Tibial nerve (tissue), 4 donors: ENCODE measurements around the gene ANKRD53.

ENCODE experiments used
- EP300 ChIP-seq, 2 donors: sonication (generic); formaldehyde crosslinking; IDR thresholded peaks; one replicate each; pipeline ENCODE4 v1.6.1; 2017; ENCODE audit warnings: antibody characterized with exemption in 2 of 2, mild to moderate bottlenecking in 1 of 2
- POLR2A ChIP-seq, 2 donors: fragments of 450-650 bp; IDR thresholded peaks; one replicate each; pipeline ENCODE4 v1.6.1; 2017; ENCODE audit warnings: antibody characterized with exemption in 2 of 2, mild to moderate bottlenecking in 2 of 2, moderate library complexity in 2 of 2
- TF ChIP-seq, protein P1 (sequence below), 5 experiments: fragments of 200-600 bp in 3 of 5; fragments of 450-650 bp in 2 of 5; sonication (generic) in 3 of 5; IDR thresholded peaks; one replicate each; pipeline ENCODE4 v1.5.1; 2016 to 2019; ENCODE audit warnings: antibody characterized with exemption in 5 of 5, mild to moderate bottlenecking in 3 of 5, moderate library complexity in 2 of 5

DNA sequence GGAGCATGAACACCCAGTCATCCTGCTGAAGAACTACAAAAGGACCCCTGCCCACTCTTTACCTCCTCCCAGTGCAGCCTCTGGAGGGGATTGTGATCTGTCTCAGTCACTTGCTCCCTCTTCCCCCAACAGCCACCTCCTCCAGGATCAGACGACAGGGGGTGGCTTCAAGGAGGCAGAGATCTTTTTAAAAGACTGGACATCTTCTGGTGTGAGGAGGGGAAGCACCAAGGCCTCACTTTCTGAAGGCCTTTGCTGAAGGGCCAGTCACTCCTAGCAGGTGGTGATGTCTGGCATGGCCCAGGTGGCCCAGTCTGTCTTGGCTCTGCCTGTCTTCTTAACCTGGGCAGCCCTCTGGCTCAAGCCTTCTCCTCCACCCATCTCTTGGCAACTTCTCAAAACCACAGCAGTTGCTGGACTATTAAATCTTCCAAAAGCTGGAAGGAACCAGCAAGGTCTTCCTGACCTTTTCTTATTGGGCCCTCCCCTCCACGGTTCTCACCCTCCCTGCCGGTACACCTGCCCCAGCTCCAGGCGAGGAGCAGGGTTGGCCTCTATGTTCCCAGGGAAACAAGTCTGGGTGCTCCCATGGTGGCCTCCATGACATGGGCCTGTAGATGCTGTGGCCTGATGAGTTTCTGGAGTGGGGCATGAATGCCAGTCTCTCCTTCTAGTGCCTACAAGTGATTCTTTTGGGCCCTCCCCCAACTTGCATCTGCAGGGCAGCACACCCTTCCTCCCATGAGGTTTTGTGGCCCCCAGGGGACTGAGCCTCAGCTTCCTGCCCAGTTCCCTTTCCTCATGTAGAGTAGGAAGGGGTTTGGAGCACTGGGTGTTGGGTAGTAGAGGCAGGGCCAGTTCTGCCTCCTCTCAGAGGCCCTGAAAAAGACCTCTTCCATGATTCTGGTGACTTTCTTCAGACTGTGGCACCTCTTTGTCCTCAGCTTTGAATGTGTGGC, 47.8 kb upstream of the ANKRD53 start:
- TF ChIP-seq POLR2A (IDR thresholded peaks at IDR 0.05) (no peak), EP300 (IDR thresholded peaks at IDR 0.05) (no peak)
- TF ChIP-seq, protein P1, sequence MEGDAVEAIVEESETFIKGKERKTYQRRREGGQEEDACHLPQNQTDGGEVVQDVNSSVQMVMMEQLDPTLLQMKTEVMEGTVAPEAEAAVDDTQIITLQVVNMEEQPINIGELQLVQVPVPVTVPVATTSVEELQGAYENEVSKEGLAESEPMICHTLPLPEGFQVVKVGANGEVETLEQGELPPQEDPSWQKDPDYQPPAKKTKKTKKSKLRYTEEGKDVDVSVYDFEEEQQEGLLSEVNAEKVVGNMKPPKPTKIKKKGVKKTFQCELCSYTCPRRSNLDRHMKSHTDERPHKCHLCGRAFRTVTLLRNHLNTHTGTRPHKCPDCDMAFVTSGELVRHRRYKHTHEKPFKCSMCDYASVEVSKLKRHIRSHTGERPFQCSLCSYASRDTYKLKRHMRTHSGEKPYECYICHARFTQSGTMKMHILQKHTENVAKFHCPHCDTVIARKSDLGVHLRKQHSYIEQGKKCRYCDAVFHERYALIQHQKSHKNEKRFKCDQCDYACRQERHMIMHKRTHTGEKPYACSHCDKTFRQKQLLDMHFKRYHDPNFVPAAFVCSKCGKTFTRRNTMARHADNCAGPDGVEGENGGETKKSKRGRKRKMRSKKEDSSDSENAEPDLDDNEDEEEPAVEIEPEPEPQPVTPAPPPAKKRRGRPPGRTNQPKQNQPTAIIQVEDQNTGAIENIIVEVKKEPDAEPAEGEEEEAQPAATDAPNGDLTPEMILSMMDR (IDR thresholded peaks at IDR 0.05) = no peak
